ENCODE results near the gene KCTD10.
A peak's percentile ranks its signal among the peaks of the same experiment; 100 is the strongest.

The KCTD10 gene

DNA sequence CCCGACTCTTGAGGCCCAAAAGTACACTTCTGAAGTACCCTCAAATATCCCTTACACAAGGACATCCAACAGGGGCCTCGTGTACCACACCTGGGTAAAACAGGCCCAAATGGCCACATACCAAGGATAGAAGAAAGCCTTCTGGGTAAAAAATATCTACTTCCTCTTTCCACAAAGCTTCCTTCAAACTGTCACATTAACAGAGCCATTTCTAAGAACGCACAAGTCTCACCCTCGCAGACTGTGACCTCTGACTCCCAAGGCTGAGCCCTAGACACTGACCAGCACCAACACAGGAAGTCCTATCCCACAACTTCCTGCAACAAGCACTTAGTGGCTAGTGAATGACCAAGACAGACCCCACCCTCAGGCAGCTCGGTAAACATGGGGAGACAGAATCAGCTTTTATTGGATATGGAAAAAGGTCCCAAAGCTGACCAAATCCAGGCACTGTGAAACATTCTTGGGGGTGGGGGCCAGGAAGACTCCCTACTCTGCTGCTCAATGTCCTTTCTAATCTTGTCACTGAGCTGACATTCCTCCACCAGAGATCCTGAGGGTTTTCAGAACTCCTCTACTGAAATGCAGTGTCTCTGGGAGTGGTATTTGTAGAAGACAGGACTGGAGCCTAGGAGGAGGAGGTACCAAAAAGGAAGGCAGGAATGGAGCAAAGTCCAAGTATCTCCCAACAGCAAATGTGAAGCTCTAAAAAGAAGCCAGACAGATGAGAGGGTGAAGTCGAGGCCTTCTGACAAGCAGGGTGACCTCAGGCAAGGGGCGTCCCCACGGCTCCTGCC lies 15.9 kb downstream of the KCTD10 start:
- Histone ChIP-seq H3K4me3 (ENCODE audit: extremely low read depth, insufficient read depth, low read length, poor library complexity, severe bottlenecking) (no peak overlapping the region), H3K36me3 (ENCODE audit: control insufficient read depth, insufficient read depth, low read length) (peaks cover 59% of the 10 kb centered on the region), H3K4me1 (ENCODE audit: control insufficient read depth, insufficient read depth, low read length, poor library complexity, severe bottlenecking) (peaks cover 78% of the 10 kb centered on the region), H3K27ac (ENCODE audit: low read depth, low read length, severe bottlenecking) (peak overlapping the region; percentile 99), H3K9me3 (ENCODE audit: control insufficient read depth, low read length) (no peaks in the 10 kb centered on the region)
- 74 to 85% methylated on average over 6 to 7 of the region's 8 CpGs for WGBS, 2 experiments (ENCODE audit: insufficient coverage in 2 of 2)

DNA sequence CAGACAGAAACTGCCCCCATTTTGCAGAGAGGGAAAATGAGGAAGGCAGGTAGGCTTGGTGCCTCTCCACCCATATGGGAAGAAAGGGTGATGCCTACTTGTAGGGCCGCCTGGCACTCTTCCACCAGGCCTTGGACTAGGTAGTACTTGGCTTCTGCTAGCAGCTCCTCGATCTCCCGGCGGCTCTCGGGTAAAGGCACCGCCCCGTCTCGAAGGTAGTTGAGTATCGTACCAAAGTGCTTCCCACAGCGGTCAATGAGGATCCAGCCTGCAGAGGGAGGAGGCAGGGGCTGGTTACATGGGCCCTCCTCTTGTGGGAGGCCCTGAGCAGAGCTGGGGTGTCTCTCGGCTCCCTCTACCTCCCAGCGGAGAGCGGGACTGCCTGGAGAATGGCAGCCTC lies 16.6 kb downstream of the KCTD10 start:
- Histone ChIP-seq H3K27ac (ENCODE audit: low read depth, low read length, severe bottlenecking) (peak overlapping the region; percentile 99), H3K9me3 (ENCODE audit: control insufficient read depth, low read length) (no peaks in the 10 kb centered on the region), H3K36me3 (ENCODE audit: control insufficient read depth, insufficient read depth, low read length) (peaks cover 59% of the 10 kb centered on the region), H3K4me3 (ENCODE audit: extremely low read depth, insufficient read depth, low read length, poor library complexity, severe bottlenecking) (no peak overlapping the region), H3K4me1 (ENCODE audit: control insufficient read depth, insufficient read depth, low read length, poor library complexity, severe bottlenecking) (peaks cover 76% of the 10 kb centered on the region)
- 84 to 98% methylated on average over 8 to 13 of the region's 13 CpGs for WGBS, 2 experiments (ENCODE audit: insufficient coverage in 2 of 2)

DNA sequence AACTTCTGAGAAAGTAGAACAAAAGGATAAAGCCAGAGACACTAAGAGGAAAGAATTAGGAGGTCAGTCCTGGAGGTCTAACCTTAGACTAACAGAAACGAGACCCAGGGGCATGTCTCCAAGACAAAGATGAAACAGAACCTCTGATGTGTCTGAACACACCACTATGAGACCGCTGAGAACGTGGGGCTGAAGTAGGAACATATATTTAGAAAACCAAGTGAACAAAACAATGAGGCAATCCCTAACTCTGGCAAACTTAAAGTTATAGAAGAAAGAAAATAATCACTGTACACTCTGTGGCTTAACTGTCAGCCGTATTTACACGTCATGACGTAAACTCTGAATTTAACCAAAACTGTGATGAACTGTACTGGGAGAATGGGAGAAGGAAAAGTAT lies 17.9 kb downstream of the KCTD10 start:
- Histone ChIP-seq H3K36me3 (ENCODE audit: control insufficient read depth, insufficient read depth, low read length) (peaks cover 64% of the 10 kb centered on the region), H3K27ac (ENCODE audit: low read depth, low read length, severe bottlenecking) (peak overlapping the region; percentile 99)

DNA sequence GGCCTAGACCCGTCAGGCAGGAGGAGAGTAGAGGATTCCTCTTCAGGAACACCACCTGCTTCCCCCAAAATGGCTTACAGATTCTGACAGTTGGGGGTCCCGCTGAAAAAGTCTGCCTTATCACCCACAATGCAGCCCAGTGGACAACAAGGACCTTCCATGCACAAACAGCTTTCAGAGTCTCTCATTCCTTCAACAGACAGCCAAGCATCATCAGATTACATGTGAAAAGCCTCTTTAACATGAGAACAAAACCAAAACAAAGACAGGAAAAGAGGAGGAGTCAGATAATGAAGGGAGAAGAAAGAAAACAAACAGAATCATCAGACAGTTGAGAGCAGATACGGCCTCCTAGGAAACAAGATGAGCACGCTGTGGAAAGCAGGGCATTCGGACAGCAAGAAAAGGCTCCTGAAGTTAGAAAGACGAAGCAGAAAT lies 18.3 kb downstream of the KCTD10 start:
- Histone ChIP-seq H3K9me3 (ENCODE audit: control insufficient read depth, low read length) (no peaks in the 10 kb centered on the region), H3K36me3 (ENCODE audit: control insufficient read depth, insufficient read depth, low read length) (peaks cover 68% of the 10 kb centered on the region), H3K27ac (ENCODE audit: low read depth, low read length, severe bottlenecking) (peak overlapping the region; percentile 99), H3K4me1 (ENCODE audit: control insufficient read depth, insufficient read depth, low read length, poor library complexity, severe bottlenecking) (peaks cover 58% of the 10 kb centered on the region), H3K4me3 (ENCODE audit: extremely low read depth, insufficient read depth, low read length, poor library complexity, severe bottlenecking) (no peak overlapping the region)
- WGBS, 2 experiments (ENCODE audit: insufficient coverage in 2 of 2), result 20 to 21% methylated on average over 5 to 6 of the region's 6 CpGs

More for the DNA sequence above, 17.9 kb downstream of the KCTD10 start:
- WGBS, 2 experiments (ENCODE audit: insufficient coverage in 2 of 2), result 73 to 88% methylated on average over 4 of the region's 6 CpGs
- Histone ChIP-seq H3K4me1 (ENCODE audit: control insufficient read depth, insufficient read depth, low read length, poor library complexity, severe bottlenecking) (peaks cover 63% of the 10 kb centered on the region), H3K4me3 (ENCODE audit: extremely low read depth, insufficient read depth, low read length, poor library complexity, severe bottlenecking) (no peak overlapping the region), H3K9me3 (ENCODE audit: control insufficient read depth, low read length) (no peaks in the 10 kb centered on the region)

DNA sequence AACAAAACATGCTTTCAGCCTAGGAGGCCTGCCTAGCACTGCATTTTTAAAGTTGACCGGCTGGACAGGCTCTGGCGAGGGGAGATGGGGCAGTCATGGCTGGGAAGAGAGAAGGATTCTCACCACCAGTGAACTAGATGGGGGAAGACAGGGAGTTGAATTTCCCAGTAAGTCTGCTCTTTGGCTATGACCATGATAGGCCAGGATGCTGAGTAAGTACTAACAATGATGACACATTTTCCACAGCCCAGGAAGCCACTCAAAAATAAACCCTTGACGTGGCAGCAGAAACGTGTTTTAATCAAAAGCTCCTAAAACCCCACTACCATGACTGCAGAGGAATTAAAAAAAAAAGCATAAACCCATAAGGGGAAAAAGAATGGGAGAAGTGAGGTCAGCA lies 19.0 kb downstream of the KCTD10 start:
- Histone ChIP-seq H3K27ac (ENCODE audit: low read depth, low read length, severe bottlenecking) (peak overlapping the region; percentile 99), H3K4me1 (ENCODE audit: control insufficient read depth, insufficient read depth, low read length, poor library complexity, severe bottlenecking) (peaks cover 53% of the 10 kb centered on the region), H3K36me3 (ENCODE audit: control insufficient read depth, insufficient read depth, low read length) (peaks cover 75% of the 10 kb centered on the region), H3K4me3 (ENCODE audit: extremely low read depth, insufficient read depth, low read length, poor library complexity, severe bottlenecking) (no peak overlapping the region), H3K9me3 (ENCODE audit: control insufficient read depth, low read length) (no peaks in the 10 kb centered on the region)
- WGBS, 2 experiments (ENCODE audit: insufficient coverage in 2 of 2), result 51 to 79% methylated on average over 2 of the region's 4 CpGs

DNA sequence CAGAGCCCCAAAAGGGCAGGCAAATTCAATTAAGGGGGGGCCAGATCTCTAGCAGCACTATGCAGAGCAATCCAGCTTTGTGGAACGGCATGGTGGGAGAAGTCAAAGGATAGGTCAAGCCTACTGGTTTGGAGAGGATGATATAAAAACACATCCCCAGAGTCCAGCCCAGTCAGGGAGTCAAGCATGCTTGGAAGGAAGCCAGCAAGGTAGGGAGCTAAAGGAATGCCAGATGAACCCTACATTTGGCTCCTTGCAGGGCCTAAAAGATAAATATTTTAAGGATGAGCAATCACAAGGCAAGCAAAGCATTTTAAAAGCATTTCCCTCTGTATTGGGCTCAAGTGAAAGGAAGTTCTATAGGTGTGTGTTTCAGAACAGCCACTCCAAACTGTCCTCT lies 21.4 kb downstream of the KCTD10 start:
- peaks cover 30% of the 10 kb centered on the region for H3K4me1 ChIP-seq (ENCODE audit: control insufficient read depth, insufficient read depth, low read length, poor library complexity, severe bottlenecking)
- peaks cover 91% of the 10 kb centered on the region for H3K36me3 ChIP-seq (ENCODE audit: control insufficient read depth, insufficient read depth, low read length)
- H3K4me3 ChIP-seq (ENCODE audit: extremely low read depth, insufficient read depth, low read length, poor library complexity, severe bottlenecking), result no peak overlapping the region
- WGBS, 2 experiments (ENCODE audit: insufficient coverage in 2 of 2), result 71 to 100% methylated on average over 1 of the region's 1 CpG
- no peak overlapping the region for H3K27ac ChIP-seq (ENCODE audit: low read depth, low read length, severe bottlenecking)
- no peaks in the 10 kb centered on the region for H3K9me3 ChIP-seq (ENCODE audit: control insufficient read depth, low read length)

DNA sequence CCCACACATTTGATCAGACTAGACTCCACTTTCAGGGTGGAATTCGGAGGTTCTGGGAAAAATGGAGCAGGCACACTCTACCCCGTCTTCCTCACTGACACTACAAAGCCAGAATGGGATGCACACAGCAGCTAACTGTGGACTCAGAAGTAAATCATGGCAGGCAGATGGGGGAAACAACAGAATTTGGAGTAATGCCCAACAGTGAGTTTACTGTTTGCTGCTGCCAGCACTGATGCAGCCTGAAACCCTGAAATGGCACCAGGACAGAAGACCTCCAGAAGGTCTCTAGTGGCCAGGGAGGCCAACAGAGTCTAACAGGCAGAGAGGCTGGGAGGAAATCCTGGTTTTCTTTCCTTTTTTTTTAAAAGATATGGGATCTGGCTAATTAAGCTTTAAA lies 24.6 kb downstream of the KCTD10 start:
- 100% methylated on average over 2 of the region's 2 CpGs for WGBS, 2 experiments (ENCODE audit: insufficient coverage in 2 of 2)
- H3K9me3 ChIP-seq (ENCODE audit: control insufficient read depth, low read length), result no peaks in the 10 kb centered on the region
- H3K4me1 ChIP-seq (ENCODE audit: control insufficient read depth, insufficient read depth, low read length, poor library complexity, severe bottlenecking), result no peaks in the 10 kb centered on the region
- no peak overlapping the region for H3K27ac ChIP-seq (ENCODE audit: low read depth, low read length, severe bottlenecking)
- H3K4me3 ChIP-seq (ENCODE audit: extremely low read depth, insufficient read depth, low read length, poor library complexity, severe bottlenecking), result no peak overlapping the region
- peaks cover 99% of the 10 kb centered on the region for H3K36me3 ChIP-seq (ENCODE audit: control insufficient read depth, insufficient read depth, low read length)

DNA sequence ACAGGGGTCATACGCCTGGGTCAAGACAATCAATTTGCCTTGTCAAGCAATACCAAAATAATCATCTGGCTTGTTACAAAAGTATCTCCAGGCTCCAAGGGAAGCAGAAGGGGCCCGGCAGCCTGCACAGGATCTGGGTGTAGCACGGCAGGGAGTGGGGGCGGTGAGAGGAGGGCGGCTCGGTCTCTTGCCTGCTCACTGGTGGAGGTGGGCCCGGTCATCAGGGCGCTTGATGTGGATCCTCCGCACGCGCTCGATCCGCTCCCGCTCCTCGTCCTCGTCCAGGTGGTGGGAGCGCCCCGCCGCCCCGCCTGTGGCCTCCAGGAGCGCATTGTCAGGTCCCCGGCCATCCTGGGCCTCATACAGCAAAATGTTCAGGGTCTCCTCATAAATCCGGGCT lies 25.7 kb downstream of the KCTD10 start:
- Histone ChIP-seq H3K36me3 (ENCODE audit: control insufficient read depth, insufficient read depth, low read length) (peaks cover 98% of the 10 kb centered on the region), H3K4me3 (ENCODE audit: extremely low read depth, insufficient read depth, low read length, poor library complexity, severe bottlenecking) (no peak overlapping the region), H3K9me3 (ENCODE audit: control insufficient read depth, low read length) (no peaks in the 10 kb centered on the region), H3K4me1 (ENCODE audit: control insufficient read depth, insufficient read depth, low read length, poor library complexity, severe bottlenecking) (no peaks in the 10 kb centered on the region), H3K27ac (ENCODE audit: low read depth, low read length, severe bottlenecking) (no peak overlapping the region)
- 94% methylated on average over 22 of the region's 23 CpGs for WGBS, 2 experiments (ENCODE audit: insufficient coverage in 2 of 2)

DNA sequence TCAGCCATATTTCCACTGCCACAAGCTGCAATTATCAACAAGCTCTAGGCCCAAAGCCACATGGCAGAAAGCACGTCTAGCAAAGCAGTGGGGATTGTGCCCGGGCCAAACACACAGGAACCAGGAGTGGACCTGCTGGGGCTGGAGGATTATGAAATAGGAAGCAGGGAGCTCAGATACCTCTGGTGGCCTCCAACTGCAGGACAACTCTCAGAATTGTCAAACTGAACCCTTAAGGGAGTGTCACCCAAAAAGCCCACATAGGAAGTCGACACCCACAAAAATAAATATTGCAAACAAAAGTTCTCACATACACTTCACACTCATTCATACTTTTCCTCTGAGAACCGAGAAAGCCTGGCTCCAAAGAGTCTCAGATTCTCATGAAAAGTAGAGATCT lies 26.1 kb downstream of the KCTD10 start:
- WGBS, 2 experiments (ENCODE audit: insufficient coverage in 2 of 2), result 87 to 89% methylated on average over 3 to 4 of the region's 4 CpGs
- Histone ChIP-seq H3K27ac (ENCODE audit: low read depth, low read length, severe bottlenecking) (no peak overlapping the region), H3K4me1 (ENCODE audit: control insufficient read depth, insufficient read depth, low read length, poor library complexity, severe bottlenecking) (no peaks in the 10 kb centered on the region), H3K36me3 (ENCODE audit: control insufficient read depth, insufficient read depth, low read length) (peaks cover 98% of the 10 kb centered on the region), H3K9me3 (ENCODE audit: control insufficient read depth, low read length) (no peaks in the 10 kb centered on the region), H3K4me3 (ENCODE audit: extremely low read depth, insufficient read depth, low read length, poor library complexity, severe bottlenecking) (no peak overlapping the region)

DNA sequence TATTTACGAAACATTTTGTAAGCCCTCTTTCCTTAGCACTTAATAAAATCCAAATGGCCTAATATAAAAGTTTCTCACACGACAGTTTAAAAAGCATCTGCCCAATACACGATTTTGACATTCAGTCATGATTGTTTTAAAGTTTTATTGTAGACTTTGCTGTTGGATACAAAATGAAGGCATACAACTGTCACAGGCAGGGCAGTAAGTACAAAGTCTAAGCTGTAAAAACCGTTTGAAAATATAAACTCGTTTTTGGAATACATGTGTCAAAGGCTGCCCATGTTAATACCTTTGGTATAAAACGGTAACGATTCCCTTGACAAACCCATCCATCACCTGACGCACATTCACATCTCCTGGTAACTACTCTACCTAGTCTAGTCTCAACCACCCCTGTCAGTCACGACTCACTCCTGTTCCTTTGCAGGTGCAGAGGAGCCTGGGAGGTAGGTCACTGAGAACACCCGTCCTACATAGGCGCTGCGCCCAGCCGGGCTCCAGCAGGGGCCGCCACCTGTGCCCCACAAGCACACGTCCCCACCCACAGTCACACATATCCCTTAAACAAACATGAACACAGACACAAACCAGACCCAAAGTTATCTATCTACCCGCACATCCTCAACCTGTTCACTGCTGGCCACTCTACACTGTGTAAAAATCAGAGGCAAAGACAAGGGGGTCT lies 27.1 kb downstream of the KCTD10 start:
- no peak overlapping the region for H3K4me3 ChIP-seq (ENCODE audit: extremely low read depth, insufficient read depth, low read length, poor library complexity, severe bottlenecking)
- no peaks in the 10 kb centered on the region for H3K9me3 ChIP-seq (ENCODE audit: control insufficient read depth, low read length)
- H3K27ac ChIP-seq (ENCODE audit: low read depth, low read length, severe bottlenecking), result no peak overlapping the region
- no peaks in the 10 kb centered on the region for H3K4me1 ChIP-seq (ENCODE audit: control insufficient read depth, insufficient read depth, low read length, poor library complexity, severe bottlenecking)
- peaks cover 98% of the 10 kb centered on the region for H3K36me3 ChIP-seq (ENCODE audit: control insufficient read depth, insufficient read depth, low read length)
- WGBS, 2 experiments (ENCODE audit: insufficient coverage in 2 of 2), result 94 to 98% methylated on average over 7 to 10 of the region's 16 CpGs
